Measurements from ENCODE around the gene SOX4.
"Not testable (repeated sequence)": the region's sequence is repeated elsewhere in the genome, so short reads cannot be mapped to it uniquely, and the experiment has no call there.

Gene SOX4

DNA sequence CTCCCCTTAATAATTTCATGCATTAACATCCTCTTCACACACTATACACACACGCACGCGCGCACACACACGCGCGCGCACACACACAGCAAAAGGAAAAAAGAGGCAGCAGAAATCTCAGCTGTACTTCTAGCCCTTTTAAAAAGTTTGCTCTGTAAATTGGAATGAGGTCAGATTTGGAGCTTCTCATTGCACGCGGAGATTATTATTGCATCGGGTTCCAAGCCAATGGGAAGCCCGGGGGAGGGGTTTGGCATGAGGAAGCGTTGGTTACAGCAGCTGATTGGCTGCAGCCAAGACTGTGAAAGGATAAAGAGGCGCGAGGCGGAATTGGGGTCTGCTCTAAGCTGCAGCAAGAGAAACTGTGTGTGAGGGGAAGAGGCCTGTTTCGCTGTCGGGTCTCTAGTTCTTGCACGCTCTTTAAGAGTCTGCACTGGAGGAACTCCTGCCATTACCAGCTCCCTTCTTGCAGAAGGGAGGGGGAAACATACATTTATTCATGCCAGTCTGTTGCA is at the start of gene SOX4:
SOX4 (plus strand) TSS at position 340 of the 515 bp plus-strand sequence. CDS start 784 bp downstream, outside the sequence.
- DNase-seq = peak; percentile 98

DNA sequence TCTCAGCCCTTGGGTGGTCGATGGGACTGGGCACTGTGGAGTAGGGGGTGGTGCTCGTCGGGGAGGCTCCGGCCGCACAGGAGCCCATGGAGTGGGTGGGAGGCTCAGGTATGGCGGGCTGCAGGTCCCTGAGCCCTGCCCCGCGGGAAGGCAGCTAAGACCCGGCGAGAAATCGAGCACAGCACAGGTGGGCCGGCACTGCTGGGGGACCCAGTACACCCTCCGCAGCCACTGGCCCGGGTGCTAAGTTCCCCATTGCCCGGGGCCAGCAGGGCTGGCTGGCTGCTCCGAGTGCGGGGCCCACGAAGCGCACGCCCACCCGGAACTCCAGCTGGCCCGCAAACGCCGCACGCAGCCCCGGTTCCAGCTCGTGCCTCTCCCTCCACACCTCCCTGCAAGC is 41.3 kb upstream of the SOX4 start:
- not testable (repeated sequence) for DNase-seq

DNA sequence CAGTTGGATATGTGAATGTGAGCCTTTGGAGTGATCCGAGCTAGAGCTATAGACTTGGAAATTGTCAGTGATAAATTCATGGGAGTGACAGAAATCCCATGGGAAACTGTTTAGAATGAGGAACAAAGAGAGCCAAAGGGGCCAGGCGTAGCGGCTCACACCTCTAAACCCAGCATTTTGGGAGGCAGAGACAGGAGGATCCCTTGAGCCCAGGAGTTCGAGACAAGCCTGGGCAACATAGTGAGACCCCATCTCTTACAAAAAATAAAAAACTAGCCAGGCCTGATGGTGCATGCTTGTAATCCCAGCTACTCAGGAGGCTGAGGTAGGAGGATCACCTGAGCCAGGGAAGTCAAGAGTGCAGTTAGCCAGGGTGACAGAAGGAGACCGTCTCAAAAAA is 39.3 kb upstream of the SOX4 start:
- DNase-seq = no peak

DNA sequence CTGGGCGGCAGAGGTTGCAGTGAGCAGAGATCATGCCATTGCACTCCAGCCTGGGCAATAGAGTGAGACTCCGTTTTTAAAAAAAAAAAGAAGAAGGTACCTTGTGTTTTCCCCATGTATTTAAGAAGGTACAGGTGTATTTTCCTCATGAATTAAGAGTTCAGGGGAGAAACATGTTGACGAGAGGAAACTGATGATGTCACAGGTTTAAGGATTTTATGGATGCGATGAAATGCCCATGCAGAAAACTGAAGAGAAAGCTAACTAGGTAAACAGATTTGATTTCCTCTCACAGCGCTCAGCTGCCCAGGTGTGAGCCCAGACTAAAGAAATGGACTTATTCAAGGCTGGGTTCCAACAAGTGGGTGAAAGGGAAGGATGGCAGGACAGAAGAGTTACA is 38.4 kb upstream of the SOX4 start:
- no peak for DNase-seq

DNA sequence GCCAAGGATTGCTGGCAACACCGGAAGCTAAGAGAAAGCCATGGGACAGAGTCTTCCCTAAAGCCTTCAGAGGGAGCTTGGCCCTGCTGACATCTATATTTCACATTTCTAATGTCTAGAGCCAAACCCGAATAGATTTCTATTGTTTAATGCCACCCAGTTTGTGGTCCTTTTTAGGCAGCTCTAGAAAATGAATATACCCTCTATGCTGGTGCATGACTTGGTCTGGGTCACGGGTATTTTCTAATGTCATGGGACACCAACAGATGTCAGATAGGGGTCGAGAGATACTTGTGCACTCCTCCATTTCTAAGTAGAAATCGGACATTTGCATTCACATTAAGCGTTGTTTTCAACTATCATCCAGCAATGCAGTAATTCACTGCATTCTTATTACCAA is 37.0 kb upstream of the SOX4 start:
- no peak for DNase-seq

DNA sequence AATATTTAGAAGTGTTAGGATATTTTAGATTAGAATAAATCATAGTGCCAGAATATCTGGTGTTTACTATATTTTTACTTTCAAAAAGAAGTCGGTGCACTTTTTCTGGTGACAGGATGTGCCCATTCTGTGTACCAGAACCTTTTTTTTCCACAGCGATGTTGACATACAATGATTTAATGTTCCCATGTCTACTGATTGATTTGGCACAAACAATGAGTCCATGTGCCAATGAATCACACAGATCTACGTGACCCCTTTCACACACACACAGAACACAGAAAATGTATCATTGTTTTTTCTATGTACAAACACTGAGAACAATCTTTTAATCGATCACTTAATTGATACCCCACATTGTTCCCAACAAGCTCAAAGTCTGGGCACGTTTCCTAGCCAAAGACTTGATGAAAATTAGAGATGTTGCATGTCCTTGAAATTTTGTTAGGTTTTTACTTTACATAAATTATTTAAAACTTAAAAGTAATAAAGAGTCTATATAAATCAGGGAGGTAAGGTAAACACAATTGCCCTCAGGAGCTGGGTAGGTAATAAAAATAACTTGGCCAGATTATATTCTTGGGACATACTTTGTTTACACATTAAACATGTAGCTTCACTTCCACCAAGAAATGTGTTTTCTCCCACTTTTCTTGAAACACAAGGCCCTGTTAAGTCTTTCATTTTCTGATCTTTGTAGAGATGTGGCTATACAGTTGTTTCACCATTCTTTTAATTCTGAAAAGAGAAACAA is 36.4 kb upstream of the SOX4 start:
- DNase-seq = no peak

DNA sequence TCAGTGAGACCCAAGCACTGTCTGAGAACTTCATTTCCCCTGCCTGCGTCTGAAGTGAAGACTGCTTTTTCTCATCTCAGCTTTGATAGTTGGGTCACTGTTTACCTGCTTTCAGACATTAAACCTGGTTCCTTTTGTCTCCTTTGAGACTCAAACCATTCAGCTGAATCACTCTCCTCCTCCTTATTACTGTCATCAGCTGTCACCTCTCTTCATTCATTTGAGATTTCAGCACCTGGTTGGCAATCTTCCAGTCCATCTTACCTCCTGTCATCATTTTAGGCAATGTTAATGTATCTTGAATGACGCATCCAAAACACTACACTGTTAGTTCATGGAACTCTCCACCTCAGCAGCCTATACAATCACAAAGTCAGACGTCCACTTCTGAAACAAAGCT is 34.3 kb upstream of the SOX4 start:
- no peak for DNase-seq

DNA sequence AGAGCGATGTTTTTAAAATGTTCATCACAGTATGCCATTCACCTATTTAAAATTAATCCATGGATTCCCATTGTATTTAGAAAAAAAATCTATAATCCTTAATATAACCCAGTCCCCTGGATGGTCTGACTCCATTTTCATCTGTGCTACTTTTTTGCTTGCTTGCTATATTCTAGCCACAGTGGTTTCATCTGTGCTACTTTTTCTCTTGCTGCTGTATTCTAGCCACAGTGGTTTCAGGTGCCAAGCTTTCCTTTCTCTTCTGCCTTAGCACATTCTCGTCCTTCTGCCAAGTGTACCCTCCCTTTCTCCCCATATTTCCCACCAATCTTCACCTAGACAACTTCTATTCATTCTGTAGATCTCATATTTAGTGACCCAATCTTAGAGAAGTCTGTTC is 33.3 kb upstream of the SOX4 start:
- DNase-seq = no peak

DNA sequence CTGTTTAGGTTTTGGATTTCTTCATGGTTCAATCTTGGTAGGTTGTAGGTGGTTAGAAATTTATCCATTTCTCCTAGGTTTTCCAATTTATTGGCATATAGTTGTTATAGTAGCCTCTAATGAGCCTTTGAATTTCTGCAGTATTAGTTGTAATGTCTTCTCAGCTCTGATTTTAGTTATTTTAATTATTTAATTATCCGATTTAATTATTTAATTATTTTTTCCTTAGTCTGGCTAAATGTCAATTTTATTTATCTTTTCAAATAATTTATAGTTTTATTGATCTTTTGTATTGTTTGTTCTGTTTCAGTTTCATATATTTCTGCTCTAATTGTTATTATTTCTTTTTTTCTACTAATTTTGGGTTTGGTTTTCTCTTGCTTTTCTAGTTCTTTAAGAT is 28.1 kb upstream of the SOX4 start:
- no peak for DNase-seq

DNA sequence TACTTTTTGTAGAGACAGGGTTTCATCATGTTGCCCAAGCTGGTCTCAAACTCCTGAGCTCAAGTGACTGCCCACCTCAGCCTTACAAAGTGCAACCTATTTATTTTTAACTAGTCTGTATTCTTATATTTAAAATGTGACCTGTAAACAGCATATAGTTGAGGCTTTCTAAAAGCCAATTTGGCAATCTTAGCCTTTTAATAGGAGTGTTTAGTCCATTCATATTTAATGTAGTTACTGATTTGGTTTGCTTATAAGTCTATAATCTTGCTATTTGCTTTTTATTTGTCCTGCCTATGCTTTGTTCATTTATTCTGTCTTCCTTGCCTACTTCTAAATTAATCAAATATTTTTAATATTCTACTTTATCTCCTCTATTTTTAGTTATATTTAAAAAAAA is 15.0 kb upstream of the SOX4 start:
- DNase-seq = no peak

DNA sequence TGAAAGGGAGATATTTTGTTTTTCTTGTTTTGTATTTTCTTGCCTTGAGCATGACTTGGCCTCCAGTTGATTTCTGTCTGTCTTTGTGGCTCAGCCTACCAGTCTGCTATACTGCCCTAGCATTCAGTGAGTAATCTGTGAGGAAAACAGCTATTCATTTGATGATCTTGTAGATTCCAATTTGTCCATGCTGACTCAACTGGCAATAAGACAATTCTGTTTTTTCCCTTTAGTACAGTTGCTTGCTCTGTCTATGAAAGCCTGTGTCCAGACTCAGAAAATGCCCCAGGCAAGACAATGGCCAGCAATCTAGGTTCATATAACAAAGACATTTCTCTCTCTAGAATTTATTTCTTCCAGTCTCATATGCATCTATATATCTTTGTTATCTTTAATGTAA is 10.9 kb upstream of the SOX4 start:
- DNase-seq = no peak

DNA sequence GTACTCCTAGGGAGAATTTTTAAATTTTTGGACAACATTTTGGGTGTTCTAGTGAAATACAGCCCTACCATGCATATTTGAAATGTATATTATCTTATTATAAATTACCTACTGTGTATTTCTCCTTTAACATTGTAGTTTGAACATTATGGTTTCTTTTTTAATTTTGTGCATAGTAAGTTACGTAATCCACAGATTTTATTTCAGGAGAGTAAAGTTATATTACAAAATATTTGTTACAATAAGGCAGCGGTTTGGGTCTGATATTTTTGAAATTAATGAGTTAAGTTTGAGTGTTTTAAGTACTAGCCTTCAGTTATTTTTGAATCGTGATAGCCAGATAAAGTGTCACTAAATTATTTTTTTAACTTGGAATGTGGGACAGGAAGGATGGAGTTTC is 7.3 kb upstream of the SOX4 start:
- no peak for DNase-seq

DNA sequence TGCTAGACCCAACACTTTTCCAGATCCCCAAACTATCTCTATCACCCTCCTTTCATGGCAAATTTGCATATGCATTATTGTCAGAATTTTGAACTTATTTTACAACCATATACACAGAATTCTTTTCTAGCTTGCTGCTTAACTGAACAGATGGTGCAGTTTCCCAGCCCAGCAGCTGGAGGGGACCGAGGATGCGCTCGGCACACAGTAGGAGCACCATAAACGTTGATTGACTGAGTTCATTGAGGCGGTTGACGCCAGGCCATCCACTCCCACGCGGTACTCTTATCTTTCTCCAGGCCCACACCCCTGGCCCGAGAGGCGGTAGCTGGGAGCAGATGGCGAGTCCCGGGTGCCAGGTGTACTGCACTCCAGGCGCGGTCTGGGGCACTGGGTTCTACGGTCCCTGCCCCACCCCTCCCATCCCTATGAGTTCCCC is 6.8 kb upstream of the SOX4 start:
- peak; percentile 42 for DNase-seq

DNA sequence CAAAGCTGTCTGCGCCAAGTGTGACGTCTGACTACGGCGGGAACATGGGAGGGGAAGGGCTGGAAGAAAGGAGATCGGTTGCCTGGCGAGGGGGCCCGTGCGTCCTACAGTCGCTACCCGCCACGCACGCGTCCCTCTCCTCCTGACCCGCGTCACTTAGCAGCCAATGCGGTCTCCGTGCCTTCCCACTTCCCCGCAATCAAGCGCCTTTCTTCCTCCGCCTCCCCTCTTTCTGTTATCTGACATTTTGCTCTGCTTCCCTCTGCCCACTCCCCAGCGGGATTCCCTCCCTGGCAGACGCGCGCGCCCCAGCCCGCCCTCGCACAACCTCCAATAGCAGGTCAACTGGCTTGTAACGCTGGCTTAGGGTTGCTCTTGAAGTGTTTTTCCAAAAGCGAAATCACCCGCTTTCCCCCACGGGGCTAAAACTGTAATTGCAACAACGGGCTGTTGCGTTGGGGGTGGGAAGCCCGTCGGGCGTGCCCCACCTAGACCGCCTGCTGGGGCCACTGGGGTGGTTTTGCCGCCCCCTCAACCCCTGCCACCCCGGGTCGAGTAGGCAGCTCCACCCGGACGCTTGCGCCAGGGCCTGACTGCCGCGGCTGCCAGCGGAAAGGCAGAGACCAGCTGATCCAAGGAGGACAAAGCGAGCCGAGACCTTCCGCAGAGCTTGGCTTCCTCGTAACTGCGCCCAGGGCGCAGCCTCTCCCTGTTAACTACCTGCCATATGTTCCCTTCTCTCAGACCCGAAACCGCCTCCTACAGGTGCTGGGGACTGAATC is 6.2 kb upstream of the SOX4 start:
- peak; percentile 71 for DNase-seq

DNA sequence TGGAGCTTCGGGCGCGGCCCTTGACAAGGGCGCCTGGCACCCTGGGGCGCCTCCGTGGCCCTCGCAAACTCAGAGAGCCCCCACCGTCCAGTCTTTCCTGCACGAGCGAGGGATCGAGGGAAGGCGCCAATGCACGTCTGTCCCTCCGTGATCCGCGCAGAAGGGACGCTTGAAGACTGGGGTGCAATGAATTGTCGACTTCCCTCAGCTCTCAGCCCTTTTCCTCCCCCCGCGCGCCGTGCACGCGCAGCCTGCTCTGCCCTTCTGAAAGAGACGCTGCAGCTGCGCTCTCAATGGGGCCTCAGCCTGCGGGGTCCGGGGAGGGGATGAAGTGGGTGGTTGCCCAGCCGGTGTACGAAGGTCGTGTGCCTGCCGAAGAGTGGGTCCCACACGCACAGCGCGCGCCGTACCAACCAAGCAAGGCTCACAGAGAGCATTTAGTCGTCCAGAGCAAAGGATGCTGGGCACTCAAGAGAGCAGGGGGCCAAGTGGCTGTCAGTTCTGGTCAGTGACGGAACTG is 5.5 kb upstream of the SOX4 start:
- DNase-seq = peak; percentile 62

DNA sequence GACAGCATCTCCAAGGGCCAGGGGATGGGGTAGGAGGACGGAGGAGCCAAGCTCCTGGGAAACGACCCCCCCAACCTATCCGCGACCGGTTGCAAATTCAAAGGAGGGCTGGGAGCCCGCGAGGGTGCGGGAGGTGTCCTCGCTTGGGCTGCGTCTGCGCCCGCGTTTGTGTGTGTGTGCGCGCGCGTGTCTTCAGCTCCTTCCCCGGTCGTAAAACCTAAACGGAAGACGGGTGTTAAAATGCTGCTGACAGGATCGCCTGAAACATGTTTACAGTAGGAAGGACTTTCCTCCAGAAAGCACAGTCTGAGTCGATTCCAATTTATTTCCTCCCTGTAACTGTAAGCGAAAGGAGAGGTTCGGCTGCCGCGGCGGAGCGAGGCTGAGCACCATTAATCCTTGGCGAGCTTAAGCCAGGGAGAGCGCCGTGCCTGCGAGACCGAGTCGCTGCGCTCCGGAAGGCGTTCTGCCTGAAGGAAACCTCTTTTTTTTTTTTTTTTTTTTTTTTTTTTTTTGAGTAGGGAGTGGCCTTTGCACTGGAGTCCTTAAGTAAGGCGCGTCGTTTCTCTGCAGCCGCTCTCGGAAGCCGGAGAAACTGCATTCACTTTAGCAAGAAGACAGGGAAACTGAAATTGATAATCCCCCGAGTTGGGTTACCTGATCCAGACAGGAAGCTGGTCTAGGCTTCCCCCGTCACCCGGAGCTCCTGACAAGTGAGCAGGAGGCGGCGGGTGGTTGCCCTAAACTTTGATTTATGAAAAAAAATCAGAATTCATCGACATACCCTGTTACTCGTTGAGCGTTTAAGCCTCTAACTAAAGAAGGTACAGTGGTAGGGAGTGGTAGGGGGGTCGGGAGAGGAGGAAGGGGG is 4.8 kb upstream of the SOX4 start:
- DNase-seq = peak; percentile 80

DNA sequence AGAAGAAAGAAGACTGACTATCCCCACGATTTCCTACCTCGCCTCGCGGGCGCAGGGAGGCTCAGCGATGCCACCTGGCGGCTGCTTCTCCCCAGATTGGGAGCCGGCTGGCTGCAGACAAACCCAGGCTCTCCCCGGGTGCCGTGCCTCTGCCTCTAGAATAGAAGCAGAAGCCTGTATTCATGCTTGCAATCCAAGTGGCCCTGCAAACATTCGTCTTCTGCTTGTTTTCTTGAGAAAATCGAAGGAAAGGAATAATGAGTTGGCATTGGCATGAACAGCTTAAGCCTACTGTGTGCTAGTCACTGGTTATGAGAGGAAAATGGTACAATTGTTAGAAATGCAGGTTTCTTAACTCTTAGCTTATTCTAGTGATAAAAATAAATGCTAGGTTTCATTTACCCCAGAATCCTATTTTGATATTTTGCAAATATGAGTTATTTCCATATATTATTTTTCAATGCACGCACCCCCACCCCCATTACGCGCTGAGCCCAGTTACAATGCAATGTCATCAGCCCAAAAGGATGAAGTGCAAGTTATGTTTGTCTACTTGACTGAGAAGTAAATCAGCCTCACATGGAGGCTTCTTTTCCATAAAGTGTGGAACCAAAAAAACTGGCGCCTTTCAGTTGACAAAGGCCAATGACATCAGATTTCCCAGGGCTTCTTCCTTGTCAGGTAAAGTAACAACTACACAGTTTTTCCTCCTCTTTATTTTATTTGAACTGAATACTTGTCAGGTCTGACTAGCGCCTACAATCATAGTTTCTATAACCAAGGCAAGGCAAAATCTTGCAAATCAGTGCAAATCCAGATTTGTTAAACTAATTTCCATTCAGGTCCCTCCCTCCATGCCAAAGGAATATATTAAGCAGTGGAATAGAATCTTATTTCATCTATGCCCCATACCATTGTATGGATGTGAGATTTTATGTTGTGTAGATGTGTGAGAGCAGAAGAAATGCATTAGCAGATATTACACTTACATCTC is 3.9 kb upstream of the SOX4 start:
- DNase-seq = peak; percentile 90

DNA sequence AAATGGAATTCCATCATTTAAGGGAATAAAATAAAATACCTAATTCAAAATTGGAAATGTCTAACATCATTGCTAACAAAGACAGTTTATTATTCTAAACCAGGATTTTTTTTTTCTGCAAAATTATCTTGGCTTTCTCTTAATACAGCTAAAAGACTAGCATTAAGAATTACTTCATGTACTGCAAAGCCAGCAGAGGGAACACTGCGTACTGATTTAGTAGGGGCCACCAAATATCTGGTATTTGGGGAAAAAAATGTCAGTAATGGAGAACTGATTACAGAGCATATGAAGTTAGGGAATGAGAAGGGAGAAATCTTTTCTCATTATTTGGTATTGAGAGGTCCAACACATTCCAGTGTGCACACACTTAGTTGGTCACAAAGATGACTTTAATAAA is 3.2 kb upstream of the SOX4 start:
- no peak for DNase-seq

DNA sequence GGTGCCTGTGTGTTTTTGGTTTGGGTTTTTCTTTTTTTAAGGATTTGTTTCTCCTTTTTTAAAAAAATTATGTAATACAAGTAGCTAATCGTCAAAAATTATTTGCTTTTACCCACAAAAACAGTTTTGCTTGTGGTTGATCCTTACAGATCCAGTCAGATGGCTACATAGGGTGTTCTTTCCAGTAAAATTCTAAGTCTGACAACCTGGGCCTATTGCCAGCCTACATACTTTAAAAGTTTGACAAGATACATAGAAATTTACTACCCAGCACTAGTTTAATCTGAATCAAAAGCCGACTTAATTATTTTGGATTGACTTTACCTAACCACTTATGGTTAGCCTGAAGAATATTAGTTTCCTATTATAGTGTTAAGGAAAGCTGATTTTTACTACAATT is 2.1 kb upstream of the SOX4 start:
- DNase-seq = no peak

DNA sequence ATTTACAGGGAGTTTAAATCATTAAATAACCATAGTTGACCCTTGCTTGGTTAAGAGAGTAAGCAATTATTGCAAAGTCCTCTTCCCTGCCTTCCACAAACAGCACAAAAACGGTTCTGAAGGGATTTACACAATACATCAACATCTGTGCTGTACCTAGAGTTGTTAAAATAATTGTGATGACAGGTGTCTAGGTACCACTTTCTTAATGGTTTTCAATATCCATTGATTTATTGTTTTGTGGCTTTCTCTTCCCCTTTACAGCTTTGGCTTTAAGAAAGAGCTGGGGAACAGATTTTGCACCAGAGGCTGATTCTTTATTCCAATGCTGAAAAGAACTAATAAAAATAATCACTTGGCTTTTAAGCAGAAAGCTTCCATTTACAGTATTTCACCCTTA is 598 bp upstream of the SOX4 start:
- DNase-seq = no peak

DNA sequence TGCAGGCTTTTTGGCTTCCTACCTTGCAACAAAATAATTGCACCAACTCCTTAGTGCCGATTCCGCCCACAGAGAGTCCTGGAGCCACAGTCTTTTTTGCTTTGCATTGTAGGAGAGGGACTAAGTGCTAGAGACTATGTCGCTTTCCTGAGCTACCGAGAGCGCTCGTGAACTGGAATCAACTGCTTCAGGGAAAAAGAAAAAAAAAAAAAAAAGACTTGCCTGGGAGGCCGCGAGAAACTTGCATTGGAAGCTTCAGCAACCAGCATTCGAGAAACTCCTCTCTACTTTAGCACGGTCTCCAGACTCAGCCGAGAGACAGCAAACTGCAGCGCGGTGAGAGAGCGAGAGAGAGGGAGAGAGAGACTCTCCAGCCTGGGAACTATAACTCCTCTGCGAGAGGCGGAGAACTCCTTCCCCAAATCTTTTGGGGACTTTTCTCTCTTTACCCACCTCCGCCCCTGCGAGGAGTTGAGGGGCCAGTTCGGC is 420 bp downstream of the SOX4 start:
- DNase-seq = peak; percentile 67

Measured in hematopoietic multipotent progenitor cell treated with erythropoietin and hydrocortisone succinate and interleukin-3 and kit ligand, for 6 days (in vitro differentiated cells).